Measurements from ENCODE around the gene SEC24D. TPM values are rescaled to one million over a fixed set of nuclear protein-coding genes. Genes with fewer than 3 reads are reported as not detected.
"Not testable (repeated sequence)": the region's sequence is repeated elsewhere in the genome, so short reads cannot be mapped to it uniquely, and the experiment has no call there.

Gene SEC24D
- total RNA-seq, 1 donor from 2014 or later = 26.0 TPM

DNA sequence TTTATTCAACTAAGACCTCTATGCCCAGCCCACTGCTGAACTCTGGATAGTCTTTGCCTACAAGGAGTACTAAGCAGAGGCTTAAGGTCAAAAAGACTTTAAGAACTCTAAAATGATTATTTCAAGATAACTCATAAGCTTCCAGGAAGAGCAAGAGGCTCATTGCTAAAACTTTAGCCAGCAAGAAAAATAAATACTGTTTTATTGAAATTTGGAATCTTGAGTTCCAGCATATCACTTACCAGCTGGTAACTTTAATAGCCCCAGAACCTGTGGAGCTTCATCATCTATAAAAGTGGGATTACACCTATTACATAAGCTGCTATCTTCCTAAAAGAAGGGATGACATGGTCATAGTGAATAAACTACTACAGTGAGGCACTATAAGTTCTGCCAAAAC, 47.0 kb downstream of the SEC24D start:
- H3K27ac Mint-ChIP-seq (ENCODE audit: unreplicated experiment) = no peak overlapping the region
- no peak for DNase-seq
- H3K36me3 Mint-ChIP-seq (ENCODE audit: unreplicated experiment) = peaks cover 6% of the 10 kb centered on the region
- H3K9me3 Mint-ChIP-seq (ENCODE audit: unreplicated experiment) = peaks cover 2% of the 10 kb centered on the region
- H3K4me1 Mint-ChIP-seq (ENCODE audit: low read depth, unreplicated experiment) = no peaks in the 10 kb centered on the region
- TF ChIP-seq, protein P1, sequence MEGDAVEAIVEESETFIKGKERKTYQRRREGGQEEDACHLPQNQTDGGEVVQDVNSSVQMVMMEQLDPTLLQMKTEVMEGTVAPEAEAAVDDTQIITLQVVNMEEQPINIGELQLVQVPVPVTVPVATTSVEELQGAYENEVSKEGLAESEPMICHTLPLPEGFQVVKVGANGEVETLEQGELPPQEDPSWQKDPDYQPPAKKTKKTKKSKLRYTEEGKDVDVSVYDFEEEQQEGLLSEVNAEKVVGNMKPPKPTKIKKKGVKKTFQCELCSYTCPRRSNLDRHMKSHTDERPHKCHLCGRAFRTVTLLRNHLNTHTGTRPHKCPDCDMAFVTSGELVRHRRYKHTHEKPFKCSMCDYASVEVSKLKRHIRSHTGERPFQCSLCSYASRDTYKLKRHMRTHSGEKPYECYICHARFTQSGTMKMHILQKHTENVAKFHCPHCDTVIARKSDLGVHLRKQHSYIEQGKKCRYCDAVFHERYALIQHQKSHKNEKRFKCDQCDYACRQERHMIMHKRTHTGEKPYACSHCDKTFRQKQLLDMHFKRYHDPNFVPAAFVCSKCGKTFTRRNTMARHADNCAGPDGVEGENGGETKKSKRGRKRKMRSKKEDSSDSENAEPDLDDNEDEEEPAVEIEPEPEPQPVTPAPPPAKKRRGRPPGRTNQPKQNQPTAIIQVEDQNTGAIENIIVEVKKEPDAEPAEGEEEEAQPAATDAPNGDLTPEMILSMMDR (IDR thresholded peaks at IDR 0.05; ENCODE audit: partially characterized antibody, unreplicated experiment) = no peak
- H3K4me3 Mint-ChIP-seq (ENCODE audit: unreplicated experiment) = no peak overlapping the region
- H3K27me3 Mint-ChIP-seq (ENCODE audit: unreplicated experiment) = peaks cover 2% of the 10 kb centered on the region

DNA sequence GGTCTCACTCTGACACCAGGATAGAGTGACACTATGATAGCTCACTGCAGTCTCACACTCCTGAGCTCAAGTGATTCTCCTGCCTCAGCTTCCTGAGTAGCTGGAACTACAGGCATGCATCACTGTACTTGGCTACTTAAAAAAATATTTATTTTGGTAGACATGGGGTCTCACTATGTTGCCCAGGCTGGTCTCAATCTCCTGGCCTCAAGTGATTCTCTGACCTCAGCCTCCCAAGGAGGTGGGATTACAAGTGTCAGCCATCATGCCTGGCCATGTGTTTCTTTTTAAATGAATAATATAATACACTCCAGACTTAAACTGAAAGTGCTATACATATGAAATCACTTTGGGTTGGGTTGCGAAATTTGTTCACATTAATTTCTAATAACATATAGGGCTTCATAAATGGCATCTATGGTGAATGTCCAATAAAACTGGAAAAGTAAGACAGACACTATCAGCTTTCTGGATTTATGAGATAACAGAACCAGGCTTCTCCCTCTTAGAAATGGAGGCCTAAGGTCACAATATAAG, 48.0 kb downstream of the SEC24D start:
- H3K27me3 Mint-ChIP-seq (ENCODE audit: unreplicated experiment) = peaks cover 2% of the 10 kb centered on the region
- DNase-seq = no peak
- H3K4me1 Mint-ChIP-seq (ENCODE audit: low read depth, unreplicated experiment) = no peaks in the 10 kb centered on the region
- H3K27ac Mint-ChIP-seq (ENCODE audit: unreplicated experiment) = no peak overlapping the region
- peaks cover 11% of the 10 kb centered on the region for H3K36me3 Mint-ChIP-seq (ENCODE audit: unreplicated experiment)
- TF ChIP-seq, protein P1 (IDR thresholded peaks at IDR 0.05; ENCODE audit: partially characterized antibody, unreplicated experiment) = no peak
- peaks cover 3% of the 10 kb centered on the region for H3K9me3 Mint-ChIP-seq (ENCODE audit: unreplicated experiment)
- H3K4me3 Mint-ChIP-seq (ENCODE audit: unreplicated experiment) = no peak overlapping the region

DNA sequence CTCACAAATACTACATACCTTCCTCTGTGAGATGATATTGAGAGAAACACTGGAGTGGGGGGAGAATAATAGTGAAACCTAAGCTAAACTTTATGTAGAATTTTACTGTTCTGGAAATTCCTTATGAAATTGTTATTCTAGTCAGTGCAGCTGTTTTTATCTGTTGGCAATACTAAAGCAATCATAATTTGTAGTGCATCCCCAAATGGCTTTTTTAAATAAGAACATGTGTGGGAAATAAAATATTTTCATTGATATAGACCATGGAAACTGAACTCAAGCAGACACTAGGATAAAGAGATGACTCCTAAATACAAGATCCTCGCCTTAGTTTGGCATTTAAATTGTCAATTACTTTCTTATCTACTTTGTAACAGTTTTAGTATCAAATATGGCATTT, 51.1 kb downstream of the SEC24D start:
- Mint-ChIP-seq H3K4me1 (ENCODE audit: low read depth, unreplicated experiment) (no peaks in the 10 kb centered on the region), H3K27me3 (ENCODE audit: unreplicated experiment) (no peaks in the 10 kb centered on the region), H3K36me3 (ENCODE audit: unreplicated experiment) (peaks cover 27% of the 10 kb centered on the region), H3K27ac (ENCODE audit: unreplicated experiment) (no peak overlapping the region), H3K9me3 (ENCODE audit: unreplicated experiment) (peaks cover 8% of the 10 kb centered on the region), H3K4me3 (ENCODE audit: unreplicated experiment) (no peak overlapping the region)
- DNase-seq = no peak
- TF ChIP-seq, protein P1 (IDR thresholded peaks at IDR 0.05; ENCODE audit: partially characterized antibody, unreplicated experiment) = no peak

DNA sequence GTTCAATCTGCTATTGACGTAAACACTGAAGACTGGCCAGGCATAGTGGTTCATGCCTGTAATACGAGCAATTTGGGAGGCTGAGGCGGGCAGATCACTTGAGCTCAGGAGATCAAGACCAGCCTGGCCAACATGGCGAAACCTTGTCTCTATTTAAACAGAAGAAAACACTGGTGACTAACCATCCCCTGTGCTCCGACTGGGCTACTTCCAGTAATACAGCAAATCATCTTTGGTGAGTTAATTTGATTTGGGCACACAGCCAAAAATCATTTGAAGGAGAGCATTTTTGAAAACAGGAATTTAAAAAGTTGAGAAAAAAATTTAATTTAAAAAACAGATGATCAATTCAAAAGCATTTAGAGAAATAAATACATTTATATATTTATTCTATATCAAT, 52.0 kb downstream of the SEC24D start:
- no peak overlapping the region for H3K27ac Mint-ChIP-seq (ENCODE audit: unreplicated experiment)
- DNase-seq = no peak
- H3K4me1 Mint-ChIP-seq (ENCODE audit: low read depth, unreplicated experiment) = no peaks in the 10 kb centered on the region
- H3K4me3 Mint-ChIP-seq (ENCODE audit: unreplicated experiment) = no peak overlapping the region
- H3K9me3 Mint-ChIP-seq (ENCODE audit: unreplicated experiment) = peaks cover 9% of the 10 kb centered on the region
- peaks cover 30% of the 10 kb centered on the region for H3K36me3 Mint-ChIP-seq (ENCODE audit: unreplicated experiment)
- H3K27me3 Mint-ChIP-seq (ENCODE audit: unreplicated experiment) = peaks cover 2% of the 10 kb centered on the region
- TF ChIP-seq, protein P1 (IDR thresholded peaks at IDR 0.05; ENCODE audit: partially characterized antibody, unreplicated experiment) = no peak

DNA sequence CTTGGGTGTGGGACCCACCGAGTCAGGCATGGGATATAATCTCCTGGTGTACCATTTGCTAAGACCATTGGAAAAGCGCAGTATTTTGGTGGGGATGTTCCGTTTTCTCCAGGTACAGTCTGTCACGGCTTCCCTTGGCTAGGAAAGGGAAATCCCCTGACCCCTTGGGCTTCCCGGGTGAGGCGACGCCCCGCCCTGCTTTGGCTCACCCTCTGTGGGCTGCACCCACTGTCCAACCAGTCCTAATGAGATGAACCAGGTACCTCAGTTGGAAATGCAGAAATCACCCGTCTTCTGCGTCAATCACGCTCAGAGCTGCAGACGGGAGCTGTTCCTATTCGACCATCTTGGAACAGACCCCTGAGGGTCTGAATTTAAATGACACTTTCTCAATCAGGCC, 53.0 kb downstream of the SEC24D start:
- H3K9me3 Mint-ChIP-seq (ENCODE audit: unreplicated experiment); H3K4me3 Mint-ChIP-seq (ENCODE audit: unreplicated experiment); H3K4me1 Mint-ChIP-seq (ENCODE audit: low read depth, unreplicated experiment); H3K27me3 Mint-ChIP-seq (ENCODE audit: unreplicated experiment); H3K27ac Mint-ChIP-seq (ENCODE audit: unreplicated experiment); DNase-seq: not testable (repeated sequence)
- H3K36me3 Mint-ChIP-seq (ENCODE audit: unreplicated experiment) = peaks cover 30% of the 10 kb centered on the region

DNA sequence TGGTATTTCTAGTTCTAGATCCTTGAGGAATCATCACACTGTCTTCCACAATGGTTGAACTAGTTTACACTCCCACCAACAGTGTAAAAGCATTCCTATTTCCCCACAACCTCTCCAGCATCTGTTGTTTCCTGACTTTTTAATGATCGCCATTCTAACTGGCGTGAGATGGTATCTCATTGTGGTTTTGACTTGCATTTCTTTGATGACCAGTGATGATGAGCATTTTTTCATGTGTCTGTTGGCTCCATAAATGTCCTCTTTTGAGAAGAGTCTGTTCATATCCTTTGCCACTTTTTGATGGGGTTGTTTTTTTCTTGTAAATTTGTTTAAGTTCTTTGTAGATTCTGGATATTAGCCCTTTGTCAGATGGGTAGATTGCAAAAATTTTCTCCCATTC, 58.3 kb downstream of the SEC24D start:
- DNase-seq; H3K4me3 Mint-ChIP-seq (ENCODE audit: unreplicated experiment); H3K27me3 Mint-ChIP-seq (ENCODE audit: unreplicated experiment); H3K27ac Mint-ChIP-seq (ENCODE audit: unreplicated experiment); H3K9me3 Mint-ChIP-seq (ENCODE audit: unreplicated experiment): not testable (repeated sequence)
- Mint-ChIP-seq H3K4me1 (ENCODE audit: low read depth, unreplicated experiment) (peaks cover 12% of the 10 kb centered on the region), H3K36me3 (ENCODE audit: unreplicated experiment) (peaks cover 24% of the 10 kb centered on the region)

DNA sequence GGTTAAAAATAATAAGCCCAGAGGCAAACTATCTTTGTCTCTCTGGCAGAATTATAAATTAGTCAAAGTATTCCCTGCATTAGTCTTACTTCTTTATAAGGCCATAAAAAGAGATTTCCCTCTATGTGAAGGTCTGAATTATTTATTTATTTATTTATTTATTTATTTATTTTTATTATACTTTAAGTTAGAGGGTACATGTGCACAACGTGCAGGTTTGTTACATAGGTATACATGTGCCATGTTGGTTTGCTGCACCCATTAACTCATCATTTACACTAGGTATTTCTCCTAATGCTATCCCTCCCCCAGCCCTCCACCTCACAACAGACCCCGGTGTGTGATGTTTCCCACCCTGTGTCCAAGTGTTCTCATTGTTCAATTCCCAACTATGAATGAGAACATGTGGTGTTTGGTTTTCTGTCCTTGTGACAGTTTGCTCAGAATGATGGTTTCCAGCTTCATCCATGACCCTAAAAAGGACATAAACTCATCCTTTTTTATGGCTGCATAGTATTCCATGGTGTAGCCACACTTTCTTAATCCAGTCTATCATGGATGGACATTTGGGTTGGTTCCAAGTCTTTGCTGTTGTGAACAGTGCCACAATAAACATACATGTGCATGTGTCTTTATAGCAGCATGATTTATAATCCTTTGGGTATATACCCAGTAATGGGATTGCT, 58.8 kb downstream of the SEC24D start:
- peaks cover 15% of the 10 kb centered on the region for H3K4me1 Mint-ChIP-seq (ENCODE audit: low read depth, unreplicated experiment)
- peaks cover 22% of the 10 kb centered on the region for H3K36me3 Mint-ChIP-seq (ENCODE audit: unreplicated experiment)
- H3K27ac Mint-ChIP-seq (ENCODE audit: unreplicated experiment); H3K9me3 Mint-ChIP-seq (ENCODE audit: unreplicated experiment); H3K4me3 Mint-ChIP-seq (ENCODE audit: unreplicated experiment); H3K27me3 Mint-ChIP-seq (ENCODE audit: unreplicated experiment); DNase-seq: not testable (repeated sequence)
